ENCODE results near the gene LPXN. TPM values are rescaled to one million over a fixed set of nuclear protein-coding genes. Genes with fewer than 3 reads are reported as not detected.
A peak's percentile ranks its signal among the peaks of the same experiment; 100 is the strongest.

The LPXN gene
- polyA plus RNA-seq, 2 of the 4 experiments (the other 2 are of a cell fraction), result 2.5 to 6.6 TPM

DNA sequence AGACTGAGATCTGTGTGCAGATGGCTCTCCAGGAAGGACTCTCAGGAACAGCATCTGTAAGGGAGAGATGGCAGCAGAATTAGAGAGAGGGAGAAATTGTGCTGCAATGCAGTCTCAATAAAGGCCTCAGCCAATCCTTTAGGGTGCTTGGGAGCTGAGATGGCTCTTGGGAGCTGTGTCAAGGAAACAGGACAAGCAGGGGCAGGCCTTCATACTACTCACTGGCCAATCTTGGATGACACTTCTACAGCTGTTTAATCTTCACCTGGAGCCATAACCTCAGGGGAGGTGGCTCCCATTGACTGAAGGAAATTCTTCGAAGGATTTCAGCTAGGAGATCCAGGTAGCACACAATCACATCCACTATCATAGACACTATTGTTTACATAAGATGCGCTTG is 77.7 kb downstream of the LPXN start:
- Histone ChIP-seq H3K4me1 (no peaks in the 10 kb centered on the region), H3K4me2 (no peak overlapping the region), H3K9me3 (no peaks in the 10 kb centered on the region), H3K27ac (no peak overlapping the region), H3K4me3 (no peak overlapping the region)
- ChIA-PET POLR2A (no interaction called here), CTCF (no interaction called here)
- TF ChIP-seq ESRRA (IDR thresholded peaks at IDR 0.05; ENCODE audit: borderline replicate concordance, low read length) (no peak), TP53 (CRISPR knock-in tag; IDR thresholded peaks at IDR 0.05) (no peak), CBX2 (IDR thresholded peaks at IDR 0.05; ENCODE audit: borderline replicate concordance, low read depth) (no peak), EHMT2 (IDR thresholded peaks at IDR 0.05; ENCODE audit: low read depth) (no peak), ZC3H11A (IDR thresholded peaks at IDR 0.05) (no peak), SMC3 (IDR thresholded peaks at IDR 0.05) (no peak), PHF8 (IDR thresholded peaks at IDR 0.05; ENCODE audit: borderline replicate concordance, low read depth) (no peak), HDAC2 (IDR thresholded peaks at IDR 0.05) (no peak)
- TF ChIP-seq, protein P1, sequence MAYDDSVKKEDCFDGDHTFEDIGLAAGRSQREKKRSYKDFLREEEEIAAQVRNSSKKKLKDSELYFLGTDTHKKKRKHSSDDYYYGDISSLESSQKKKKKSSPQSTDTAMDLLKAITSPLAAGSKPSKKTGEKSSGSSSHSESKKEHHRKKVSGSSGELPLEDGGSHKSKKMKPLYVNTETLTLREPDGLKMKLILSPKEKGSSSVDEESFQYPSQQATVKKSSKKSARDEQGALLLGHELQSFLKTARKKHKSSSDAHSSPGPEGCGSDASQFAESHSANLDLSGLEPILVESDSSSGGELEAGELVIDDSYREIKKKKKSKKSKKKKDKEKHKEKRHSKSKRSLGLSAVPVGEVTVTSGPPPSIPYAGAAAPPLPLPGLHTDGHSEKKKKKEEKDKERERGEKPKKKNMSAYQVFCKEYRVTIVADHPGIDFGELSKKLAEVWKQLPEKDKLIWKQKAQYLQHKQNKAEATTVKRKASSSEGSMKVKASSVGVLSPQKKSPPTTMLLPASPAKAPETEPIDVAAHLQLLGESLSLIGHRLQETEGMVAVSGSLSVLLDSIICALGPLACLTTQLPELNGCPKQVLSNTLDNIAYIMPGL (CRISPR knock-in tag; IDR thresholded peaks at IDR 0.05; ENCODE audit: borderline replicate concordance), result no peak
- ATAC-seq (no peak), FAIRE-seq (no peak), DNase-seq (ENCODE audit: low read depth in 1 of 2, low spot score in 1 of 2) (no peak)
- WGBS (ENCODE audit: missing lambda C conversion rate), result 43% methylated on average over 2 of the region's 2 CpGs

DNA sequence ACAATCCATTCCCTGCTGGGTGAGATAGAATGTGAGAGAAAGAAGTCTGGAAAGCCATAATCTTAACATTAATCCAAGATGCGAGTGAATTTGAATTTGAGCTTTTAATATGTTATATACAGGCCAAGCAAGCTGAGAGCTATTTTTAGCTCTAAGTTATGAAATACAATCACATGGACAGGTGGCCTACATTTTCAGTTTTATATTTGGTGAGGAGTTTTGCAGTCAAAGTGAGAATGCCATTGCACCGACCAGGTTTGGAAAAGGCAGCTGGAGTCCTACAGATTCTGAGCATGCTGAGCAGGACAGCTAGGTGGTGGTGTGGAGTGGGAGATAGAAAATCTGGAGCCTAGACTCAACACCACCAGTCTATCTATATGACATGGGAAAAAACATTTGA is 79.8 kb downstream of the LPXN start:
- FAIRE-seq (no peak), DNase-seq (ENCODE audit: low read depth in 1 of 2, low spot score in 1 of 2) (no peak), ATAC-seq (0 out of 6 replicates have a peak, but pooled peaks of 1 of the 2 experiments have one; percentile 34)
- TF ChIP-seq, protein P2, sequence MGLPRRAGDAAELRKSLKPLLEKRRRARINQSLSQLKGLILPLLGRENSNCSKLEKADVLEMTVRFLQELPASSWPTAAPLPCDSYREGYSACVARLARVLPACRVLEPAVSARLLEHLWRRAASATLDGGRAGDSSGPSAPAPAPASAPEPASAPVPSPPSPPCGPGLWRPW (IDR thresholded peaks at IDR 0.05), result no peak
- TF ChIP-seq, protein P3, sequence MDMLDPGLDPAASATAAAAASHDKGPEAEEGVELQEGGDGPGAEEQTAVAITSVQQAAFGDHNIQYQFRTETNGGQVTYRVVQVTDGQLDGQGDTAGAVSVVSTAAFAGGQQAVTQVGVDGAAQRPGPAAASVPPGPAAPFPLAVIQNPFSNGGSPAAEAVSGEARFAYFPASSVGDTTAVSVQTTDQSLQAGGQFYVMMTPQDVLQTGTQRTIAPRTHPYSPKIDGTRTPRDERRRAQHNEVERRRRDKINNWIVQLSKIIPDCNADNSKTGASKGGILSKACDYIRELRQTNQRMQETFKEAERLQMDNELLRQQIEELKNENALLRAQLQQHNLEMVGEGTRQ (IDR thresholded peaks at IDR 0.05), result no peak
- no peak for TF ChIP-seq EP300 (IDR thresholded peaks at IDR 0.05)
- TF ChIP-seq, protein P4, sequence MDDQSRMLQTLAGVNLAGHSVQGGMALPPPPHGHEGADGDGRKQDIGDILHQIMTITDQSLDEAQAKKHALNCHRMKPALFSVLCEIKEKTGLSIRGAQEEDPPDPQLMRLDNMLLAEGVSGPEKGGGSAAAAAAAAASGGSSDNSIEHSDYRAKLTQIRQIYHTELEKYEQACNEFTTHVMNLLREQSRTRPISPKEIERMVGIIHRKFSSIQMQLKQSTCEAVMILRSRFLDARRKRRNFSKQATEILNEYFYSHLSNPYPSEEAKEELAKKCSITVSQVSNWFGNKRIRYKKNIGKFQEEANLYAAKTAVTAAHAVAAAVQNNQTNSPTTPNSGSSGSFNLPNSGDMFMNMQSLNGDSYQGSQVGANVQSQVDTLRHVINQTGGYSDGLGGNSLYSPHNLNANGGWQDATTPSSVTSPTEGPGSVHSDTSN (IDR thresholded peaks at IDR 0.05), result no peak
- no peak for TF ChIP-seq NFE2L2 (conservative IDR thresholded peaks at IDR 0.05; ENCODE audit: low read length)
- TF ChIP-seq EHF (CRISPR knock-in tag; IDR thresholded peaks at IDR 0.05), result no peak
- TF ChIP-seq POLR2AphosphoS2 (conservative IDR thresholded peaks at IDR 0.05; ENCODE audit: low read length), result no peak
- TF ChIP-seq TP53 (CRISPR knock-in tag; IDR thresholded peaks at IDR 0.05), result no peak
- no peak for TF ChIP-seq GATA3 (IDR thresholded peaks at IDR 0.05; ENCODE audit: borderline replicate concordance)
- no peak for TF ChIP-seq RNF2 (IDR thresholded peaks at IDR 0.05; ENCODE audit: borderline replicate concordance, low read depth)
- no peak for TF ChIP-seq ZFP36 (IDR thresholded peaks at IDR 0.05; ENCODE audit: borderline replicate concordance, partially characterized antibody)
- no peak for TF ChIP-seq SMC3 (IDR thresholded peaks at IDR 0.05)
- no peak for TF ChIP-seq BHLHE40 (IDR thresholded peaks at IDR 0.05; ENCODE audit: low read depth, low read length)
- TF ChIP-seq ESRRA (IDR thresholded peaks at IDR 0.05; ENCODE audit: borderline replicate concordance, low read length), result no peak
- TF ChIP-seq KDM1A (IDR thresholded peaks at IDR 0.05; ENCODE audit: low read depth), result no peak
- TF ChIP-seq, protein P1 (CRISPR knock-in tag; IDR thresholded peaks at IDR 0.05; ENCODE audit: borderline replicate concordance), result no peak
- TF ChIP-seq HDAC2 (IDR thresholded peaks at IDR 0.05), result no peak
- TF ChIP-seq, protein P5, sequence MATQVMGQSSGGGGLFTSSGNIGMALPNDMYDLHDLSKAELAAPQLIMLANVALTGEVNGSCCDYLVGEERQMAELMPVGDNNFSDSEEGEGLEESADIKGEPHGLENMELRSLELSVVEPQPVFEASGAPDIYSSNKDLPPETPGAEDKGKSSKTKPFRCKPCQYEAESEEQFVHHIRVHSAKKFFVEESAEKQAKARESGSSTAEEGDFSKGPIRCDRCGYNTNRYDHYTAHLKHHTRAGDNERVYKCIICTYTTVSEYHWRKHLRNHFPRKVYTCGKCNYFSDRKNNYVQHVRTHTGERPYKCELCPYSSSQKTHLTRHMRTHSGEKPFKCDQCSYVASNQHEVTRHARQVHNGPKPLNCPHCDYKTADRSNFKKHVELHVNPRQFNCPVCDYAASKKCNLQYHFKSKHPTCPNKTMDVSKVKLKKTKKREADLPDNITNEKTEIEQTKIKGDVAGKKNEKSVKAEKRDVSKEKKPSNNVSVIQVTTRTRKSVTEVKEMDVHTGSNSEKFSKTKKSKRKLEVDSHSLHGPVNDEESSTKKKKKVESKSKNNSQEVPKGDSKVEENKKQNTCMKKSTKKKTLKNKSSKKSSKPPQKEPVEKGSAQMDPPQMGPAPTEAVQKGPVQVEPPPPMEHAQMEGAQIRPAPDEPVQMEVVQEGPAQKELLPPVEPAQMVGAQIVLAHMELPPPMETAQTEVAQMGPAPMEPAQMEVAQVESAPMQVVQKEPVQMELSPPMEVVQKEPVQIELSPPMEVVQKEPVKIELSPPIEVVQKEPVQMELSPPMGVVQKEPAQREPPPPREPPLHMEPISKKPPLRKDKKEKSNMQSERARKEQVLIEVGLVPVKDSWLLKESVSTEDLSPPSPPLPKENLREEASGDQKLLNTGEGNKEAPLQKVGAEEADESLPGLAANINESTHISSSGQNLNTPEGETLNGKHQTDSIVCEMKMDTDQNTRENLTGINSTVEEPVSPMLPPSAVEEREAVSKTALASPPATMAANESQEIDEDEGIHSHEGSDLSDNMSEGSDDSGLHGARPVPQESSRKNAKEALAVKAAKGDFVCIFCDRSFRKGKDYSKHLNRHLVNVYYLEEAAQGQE (IDR thresholded peaks at IDR 0.05), result no peak
- TF ChIP-seq ZC3H11A (IDR thresholded peaks at IDR 0.05), result no peak
- Histone ChIP-seq H3K9me3 (no peaks in the 10 kb centered on the region), H3K4me1 (no peaks in the 10 kb centered on the region), H3K27ac (no peak overlapping the region), H3K4me3 (no peak overlapping the region), H3K4me2 (no peak overlapping the region)
- CTCF ChIA-PET, result interaction anchor here (0.6 to 1.6 kb wide), 2 partner anchors 9 to 579 kb away, joined by 4 read pairs; no protein-coding TSS in a partner anchor
- WGBS (ENCODE audit: missing lambda C conversion rate), result 33% methylated on average over 2 of the region's 2 CpGs
- POLR2A ChIA-PET, result no interaction called here

Measured in A549 (cell line).